ENCODE measurements around the gene LRG1.

LRG1 gene

DNA sequence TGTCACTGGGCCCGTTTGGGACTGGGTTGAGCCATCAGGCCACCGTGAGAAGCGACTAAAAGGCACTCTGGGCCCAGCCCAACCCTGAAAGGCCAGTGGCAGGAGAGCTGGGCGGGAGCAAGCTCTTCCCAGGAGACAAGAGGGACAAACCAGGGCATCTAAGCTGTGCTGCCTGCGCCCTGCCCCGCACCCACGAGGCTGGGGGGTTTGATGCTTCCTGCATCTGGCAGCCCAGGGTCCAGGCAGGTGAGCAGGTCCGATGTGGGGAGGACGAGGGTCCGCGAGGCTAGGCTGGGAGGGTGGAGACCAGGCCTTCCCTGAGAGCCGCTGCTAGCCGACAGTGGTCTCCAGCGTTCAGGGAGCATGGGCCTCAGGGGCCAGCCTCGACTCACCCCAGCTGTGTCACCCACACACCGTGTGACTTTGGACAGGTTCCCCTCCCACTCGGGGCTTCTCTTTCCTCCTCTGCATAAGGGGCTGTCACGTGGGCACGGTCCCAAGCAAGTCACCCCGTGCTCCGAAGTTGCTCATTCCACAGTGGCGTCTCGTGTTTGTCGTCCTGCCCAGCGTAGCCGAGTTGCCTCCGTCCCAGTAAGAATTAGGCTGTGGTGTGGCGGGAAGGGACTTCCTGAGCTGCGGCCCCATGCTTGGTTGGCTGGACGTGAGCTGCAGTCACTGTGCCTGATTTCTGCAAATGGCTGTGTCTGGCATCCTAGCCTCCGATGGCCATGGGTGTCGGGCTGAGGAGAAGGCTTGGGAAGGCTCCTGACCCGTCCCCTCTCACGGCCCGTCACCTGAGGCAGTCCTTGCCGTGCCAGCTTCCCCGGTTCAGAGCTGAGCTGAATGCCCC lies 37.3 kb downstream of the LRG1 start:
- TF ChIP-seq ZBTB7A (IDR thresholded peaks at IDR 0.05; ENCODE audit: low read depth) (no peak), FOXM1 (IDR thresholded peaks at IDR 0.05; ENCODE audit: borderline replicate concordance, low read depth) (no peak), TCF12 (IDR thresholded peaks at IDR 0.05; ENCODE audit: low read depth) (no peak), YY1 (IDR thresholded peaks at IDR 0.05; ENCODE audit: low read depth) (no peak), CREB1 (IDR thresholded peaks at IDR 0.05; ENCODE audit: low read depth) (no peak), TAF1 (IDR thresholded peaks at IDR 0.05; ENCODE audit: low read depth) (no peak), REST (IDR thresholded peaks at IDR 0.05; ENCODE audit: low read depth) (no peak), TEAD4 (IDR thresholded peaks at IDR 0.05) (no peak), CEBPB (IDR thresholded peaks at IDR 0.05) (no peak), EGR1 (IDR thresholded peaks at IDR 0.05) (no peak)
- TF ChIP-seq, protein P1, sequence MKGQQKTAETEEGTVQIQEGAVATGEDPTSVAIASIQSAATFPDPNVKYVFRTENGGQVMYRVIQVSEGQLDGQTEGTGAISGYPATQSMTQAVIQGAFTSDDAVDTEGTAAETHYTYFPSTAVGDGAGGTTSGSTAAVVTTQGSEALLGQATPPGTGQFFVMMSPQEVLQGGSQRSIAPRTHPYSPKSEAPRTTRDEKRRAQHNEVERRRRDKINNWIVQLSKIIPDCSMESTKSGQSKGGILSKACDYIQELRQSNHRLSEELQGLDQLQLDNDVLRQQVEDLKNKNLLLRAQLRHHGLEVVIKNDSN (IDR thresholded peaks at IDR 0.05) = no peak

DNA sequence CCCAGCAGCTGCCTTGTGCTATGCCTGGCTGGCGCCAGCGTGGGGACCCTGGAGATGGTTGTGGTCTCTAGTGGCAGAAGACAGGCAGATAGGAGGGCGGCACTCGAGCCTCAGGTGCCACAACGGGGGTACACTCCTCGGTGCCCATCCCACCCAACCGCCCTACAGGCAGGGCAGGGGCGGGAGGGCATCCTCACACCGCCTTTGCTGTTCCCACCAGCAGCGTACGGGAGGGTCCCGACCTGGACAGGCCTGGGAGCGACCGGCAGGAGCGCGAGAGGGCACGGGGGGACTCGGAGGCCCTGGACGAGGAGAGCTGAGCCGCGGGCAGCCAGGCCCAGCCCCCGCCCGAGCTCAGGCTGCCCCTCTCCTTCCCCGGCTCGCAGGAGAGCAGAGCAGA lies 38.1 kb downstream of the LRG1 start:
- no peak for TF ChIP-seq TAF1 (IDR thresholded peaks at IDR 0.05; ENCODE audit: low read depth)

GRCh38 chr19:4500841-4501591 lies 38.8 kb downstream of the LRG1 start:
- no peak for TF ChIP-seq EP300 (IDR thresholded peaks at IDR 0.05; ENCODE audit: borderline replicate concordance)
- TF ChIP-seq RAD21 (IDR thresholded peaks at IDR 0.05; ENCODE audit: low read depth) = no peak
- no peak for TF ChIP-seq TEAD4 (IDR thresholded peaks at IDR 0.05)
- no peak for TF ChIP-seq NFIC (IDR thresholded peaks at IDR 0.05)
- no peak for TF ChIP-seq FOXM1 (IDR thresholded peaks at IDR 0.05; ENCODE audit: borderline replicate concordance, low read depth)
- TF ChIP-seq MAX (IDR thresholded peaks at IDR 0.05) = no peak
- no peak for TF ChIP-seq REST (IDR thresholded peaks at IDR 0.05; ENCODE audit: low read depth)
- TF ChIP-seq TAF1 (IDR thresholded peaks at IDR 0.05; ENCODE audit: low read depth) = no peak
- no peak for TF ChIP-seq TCF12 (IDR thresholded peaks at IDR 0.05; ENCODE audit: low read depth)
- no peak for TF ChIP-seq YY1 (IDR thresholded peaks at IDR 0.05; ENCODE audit: low read depth)
- TF ChIP-seq ZBTB7A (IDR thresholded peaks at IDR 0.05; ENCODE audit: low read depth) = no peak
- no peak for TF ChIP-seq CEBPB (IDR thresholded peaks at IDR 0.05)
- no peak for TF ChIP-seq CREB1 (IDR thresholded peaks at IDR 0.05; ENCODE audit: low read depth)
- TF ChIP-seq, protein P1 (IDR thresholded peaks at IDR 0.05) = no peak
- TF ChIP-seq EGR1 (IDR thresholded peaks at IDR 0.05) = no peak

DNA sequence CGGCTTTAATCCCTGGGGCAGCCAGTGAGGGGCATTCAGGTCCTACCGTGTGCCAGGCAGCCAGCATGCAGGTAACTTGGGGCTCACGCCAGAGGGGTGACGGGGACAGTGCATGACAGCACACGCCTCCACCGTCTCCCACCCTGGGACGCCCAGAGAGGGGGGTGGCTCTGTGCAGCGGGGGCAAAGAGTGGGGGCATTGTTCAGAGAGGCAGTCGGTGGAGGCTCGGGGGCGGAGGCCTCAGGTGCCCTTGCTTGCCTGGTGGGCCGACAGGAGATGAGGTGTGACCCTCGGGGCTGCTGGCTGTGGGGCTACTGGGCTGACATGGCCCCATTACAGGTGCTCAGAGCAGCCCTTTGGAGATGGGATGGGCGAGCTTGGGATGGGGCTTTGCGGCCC lies 40.0 kb downstream of the LRG1 start:
- TF ChIP-seq CREB1 (IDR thresholded peaks at IDR 0.05; ENCODE audit: low read depth) (no peak), REST (IDR thresholded peaks at IDR 0.05; ENCODE audit: low read depth) (no peak), EP300 (IDR thresholded peaks at IDR 0.05; ENCODE audit: borderline replicate concordance) (no peak)
